IMR-90 (cell line): Measurements from ENCODE around the gene GBX2. TPM values are rescaled to one million over a fixed set of nuclear protein-coding genes. Genes with fewer than 3 reads are reported as not detected.

Experiments used
- ATAC-seq: fragments of 200-7000 bp; cut with Tn5 transposase; 2 replicates; pipeline ENCODE4 v1.9.1; 2020; ENCODE audit warnings: low read depth, mild to moderate bottlenecking, moderate library complexity
- BruUV-seq: library from RNA; stranded (reverse); fragments of 400-500 nt; replicated peaks from 2 replicates; lab custom pipeline; 2021; lab: Mats Ljungman, UMichigan
- CTCF ChIA-PET: fragments of 300-600 bp; formaldehyde crosslinking; extraction: SDS; loops from one replicate; lab custom pipeline; 2021; ENCODE audit warnings: antibody characterized with exemption; lab: Yijun Ruan, JAX
- POLR2A ChIA-PET: fragments of 300-600 bp; sonication (Branson Sonifier 250); formaldehyde crosslinking; loops from one replicate; lab custom pipeline; 2022; ENCODE audit warnings: antibody characterized with exemption; ENCODE audit not compliant: unreplicated experiment; lab: Charles Lee
- DNase-seq: peaks from one replicate; pipeline ENCODE4 v3.0.0; 2013
- H2AFZ ChIP-seq: replicated peaks from 2 replicates; pipeline ENCODE3; 2013; ENCODE audit warnings: low read length, mild to moderate bottlenecking; ENCODE audit not compliant: poor library complexity
- H2AK5ac ChIP-seq: 2 replicates; pipeline ENCODE4 v1.6.1; 2013; ENCODE audit warnings: low read depth, low read length, inconsistent platforms
- H2AK9ac ChIP-seq: replicated peaks from 2 replicates; pipeline ENCODE3; 2013; ENCODE audit warnings: mild to moderate bottlenecking, low read depth, low read length, moderate library complexity; ENCODE audit not compliant: poor library complexity
- H2BK120ac ChIP-seq: 2 replicates; pipeline ENCODE4 v1.6.1; 2013; ENCODE audit warnings: low read depth, low read length, inconsistent platforms
- H2BK15ac ChIP-seq: 3 replicates; pipeline ENCODE4 v1.6.1; 2013; ENCODE audit warnings: low read depth, low read length, inconsistent platforms
- H2BK20ac ChIP-seq: 2 replicates; pipeline ENCODE4 v1.6.1; 2013; ENCODE audit warnings: low read depth, mild to moderate bottlenecking, inconsistent platforms, low read length, moderate library complexity
- H2BK5ac ChIP-seq: 2 replicates; pipeline ENCODE4 v1.6.1; 2013; ENCODE audit warnings: mild to moderate bottlenecking, low read depth, low read length, inconsistent platforms; ENCODE audit not compliant: poor library complexity, severe bottlenecking
- H3K14ac ChIP-seq: replicated peaks from 2 replicates; pipeline ENCODE4 v1.6.1; 2013; ENCODE audit warnings: low read depth, low read length, inconsistent platforms
- H3K18ac ChIP-seq: 2 replicates; pipeline ENCODE4 v1.6.1; 2013; ENCODE audit warnings: low read depth, low read length, control low read depth
- H3K23ac ChIP-seq: 2 replicates; pipeline ENCODE4 v1.6.1; 2013; ENCODE audit warnings: low read depth, low read length, inconsistent platforms
- H3K27ac ChIP-seq: 2 replicates; pipeline ENCODE4 v1.5.1; 2013; ENCODE audit warnings: mild to moderate bottlenecking, control low read depth, low read length; ENCODE audit not compliant: insufficient read depth
- H3K27me3 ChIP-seq: 2 replicates; pipeline ENCODE4 v1.6.1; 2013; ENCODE audit warnings: low read length; ENCODE audit not compliant: control insufficient read depth, insufficient read depth
- H3K36me3 ChIP-seq: 2 replicates; pipeline ENCODE4 v1.6.1; 2013; ENCODE audit warnings: low read length, mixed read lengths; ENCODE audit not compliant: control insufficient read depth, insufficient read depth
- H3K4ac ChIP-seq: 2 replicates; pipeline ENCODE4 v1.6.1; 2013; ENCODE audit warnings: low read depth, low read length, inconsistent platforms
- H3K4me1 ChIP-seq: 2 replicates; pipeline ENCODE4 v1.6.1; 2013; ENCODE audit warnings: low read length, mixed read lengths; ENCODE audit not compliant: control insufficient read depth, insufficient read depth
- H3K4me2 ChIP-seq: 2 replicates; pipeline ENCODE4 v1.6.1; 2013; ENCODE audit warnings: low read depth, mild to moderate bottlenecking, control low read depth, low read length, moderate library complexity
- H3K4me3 ChIP-seq: 2 replicates; pipeline ENCODE4 v1.5.1; 2013; ENCODE audit warnings: low read depth, mild to moderate bottlenecking, control low read depth, low read length, moderate library complexity; ENCODE audit not compliant: insufficient read depth
- H3K56ac ChIP-seq: 2 replicates; pipeline ENCODE4 v1.6.1; 2013; ENCODE audit warnings: low read length, inconsistent platforms; ENCODE audit not compliant: insufficient read depth; ENCODE audit errors: extremely low read depth
- H3K79me1 ChIP-seq, 2 experiments: 2 replicates each; pipeline ENCODE4 v1.6.1; 2013; ENCODE audit warnings: low read length in 2 of 2, inconsistent platforms in 1 of 2, low read depth in 1 of 2
- H3K9ac ChIP-seq: 2 replicates; pipeline ENCODE4 v1.6.1; 2013; ENCODE audit warnings: low read depth, low read length, control low read depth
- H3K9me1 ChIP-seq: 2 replicates; pipeline ENCODE4 v1.6.1; 2013; ENCODE audit warnings: low read length, inconsistent platforms; ENCODE audit not compliant: insufficient read depth
- H3K9me3 ChIP-seq: 2 replicates; pipeline ENCODE4 v1.6.1; 2013; ENCODE audit warnings: low read length; ENCODE audit not compliant: control insufficient read depth, insufficient read depth
- H4K20me1 ChIP-seq: 2 replicates; pipeline ENCODE4 v1.6.1; 2013; ENCODE audit warnings: low read length, inconsistent platforms; ENCODE audit not compliant: insufficient read depth
- H4K5ac ChIP-seq: 2 replicates; pipeline ENCODE4 v1.6.1; 2013; ENCODE audit warnings: mild to moderate bottlenecking, low read depth, low read length, control low read depth
- H4K8ac ChIP-seq, 2 experiments: 2 replicates each; pipeline ENCODE4 v1.6.1; 2013; ENCODE audit warnings: low read depth in 2 of 2, low read length in 2 of 2, control low read depth in 1 of 2, inconsistent platforms in 1 of 2
- H4K91ac ChIP-seq: 2 replicates; pipeline ENCODE4 v1.6.1; 2013; ENCODE audit warnings: low read depth, low read length, inconsistent platforms; ENCODE audit not compliant: insufficient read depth
- BHLHE40 ChIP-seq: fragments of 150-350 bp; IDR thresholded peaks from 2 replicates; pipeline ENCODE4 v1.6.1; 2016; ENCODE audit warnings: mild to moderate bottlenecking, low read depth, low read length
- CEBPB ChIP-seq: IDR thresholded peaks from 2 replicates; pipeline ENCODE4 v1.6.1; 2012; ENCODE audit warnings: low read depth, low read length, improper control_type of control experiment
- MAFK ChIP-seq: IDR thresholded peaks from 2 replicates; pipeline ENCODE4 v1.6.1; 2012; ENCODE audit warnings: low read depth, low read length, improper control_type of control experiment
- RFX5 ChIP-seq: IDR thresholded peaks from 2 replicates; pipeline ENCODE4 v1.8.0; 2012; ENCODE audit warnings: low read depth, mild to moderate bottlenecking, low read length, moderate library complexity
- SMC3 ChIP-seq: fragments of 150-350 bp; IDR thresholded peaks from 2 replicates; pipeline ENCODE4 v1.6.1; 2016; ENCODE audit warnings: low read depth, mild to moderate bottlenecking, antibody characterized with exemption, low read length, moderate library complexity
- WGBS, 2 experiments: methylation state at CpG; one replicate each; pipeline versions ENCODE4 v1.1.5 to v1.1.7; 2013; ENCODE audit warnings: missing lambda C conversion rate in 2 of 2; ENCODE audit not compliant: insufficient read length in 1 of 2; ENCODE audit errors: extremely low coverage in 2 of 2; 5-methylcytosine and 5-hydroxymethylcytosine counted together
- dilution Hi-C: fragments of 300-500 bp; cut with HindIII; formaldehyde crosslinking; loops from one replicate; pipeline ENCODE4 v1.14.3; 2018; ENCODE audit warnings: low sequenced_read_pairs; ENCODE audit not compliant: unreplicated experiment
- in situ Hi-C: fragments of 300-500 bp; cut with MboI; formaldehyde crosslinking; loops from 3 replicates; pipeline ENCODE4 v1.14.3; 2019; ENCODE audit warnings: low sequenced_read_pairs, inconsistent platforms, mixed read lengths
- intact Hi-C: fragments of 100-400 bp; cut with micrococcal nuclease; formaldehyde crosslinking; loops from 2 replicates; pipeline ENCODE4 v1.10.0; 2022
- polyA plus RNA-seq, 3 experiments: library from polyadenylated mRNA; depleted of rRNA; stranded (reverse); fragments of >200 nt; gene quantifications; 2 replicates each; pipeline ENCODE4 v1.2.3, GENCODE V29; 2012; ENCODE audit warnings: low replicate concordance in 1 of 3
- total RNA-seq: library from RNA; depleted of rRNA; stranded (reverse); fragments of >200 nt; gene quantifications from 2 replicates; pipeline ENCODE4 v1.2.3, GENCODE V29; 2012

GBX2 gene
- total and polyA plus RNA-seq, 2 of the 4 experiments (the other 2 are of a cell fraction), result 0.10 TPM; not detected in 1

DNA sequence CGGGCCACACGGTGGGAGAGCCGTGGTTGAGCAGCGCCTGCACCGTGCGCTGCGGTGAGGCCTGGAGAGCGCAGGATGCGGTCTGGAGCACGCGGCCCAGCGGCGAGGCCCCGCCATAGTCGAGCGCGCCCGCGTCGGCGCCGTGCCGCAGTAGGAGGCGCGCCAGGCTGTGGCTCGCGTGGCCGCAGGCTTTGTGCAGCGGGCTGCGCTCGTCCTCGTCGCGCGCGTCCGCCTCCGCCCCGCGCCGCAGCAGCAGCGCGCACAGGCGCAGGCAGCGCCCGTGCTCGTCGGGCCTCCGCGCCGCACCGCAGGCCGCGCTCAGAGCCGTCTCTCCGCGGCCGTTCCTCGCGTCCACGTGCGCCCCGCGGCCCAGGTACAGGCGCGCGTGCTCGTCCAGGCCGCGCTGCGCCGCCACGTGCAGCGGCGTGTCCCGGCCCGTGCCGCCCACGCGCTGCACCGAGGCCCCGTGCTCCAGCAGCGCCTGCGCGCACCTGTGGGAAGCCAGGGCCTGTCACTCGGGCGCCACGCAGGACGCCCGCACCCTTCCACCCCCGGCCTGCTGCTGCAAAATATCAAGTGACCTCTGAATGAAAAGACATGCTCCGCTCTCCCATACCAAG lies 46.3 kb upstream of the GBX2 start:
- H2AK9ac ChIP-seq, result no peak overlapping the region
- H3K4me1 ChIP-seq, result no peaks in the 10 kb centered on the region
- no peak overlapping the region for H3K27ac ChIP-seq
- intact Hi-C loops (no loop called here), dilution Hi-C loops (no loop called here), in situ Hi-C loops (no loop called here)
- peaks cover 22% of the 10 kb centered on the region for H3K27me3 ChIP-seq
- H3K23ac ChIP-seq, result no peak overlapping the region
- H2AK5ac ChIP-seq, result no peak overlapping the region
- H3K79me1 ChIP-seq, result no peaks in the 10 kb centered on the region
- H3K9me1 ChIP-seq, result no peaks in the 10 kb centered on the region
- no peaks in the 10 kb centered on the region for H4K20me1 ChIP-seq
- no peak overlapping the region for H3K9ac ChIP-seq
- H3K4me2 ChIP-seq, result no peak overlapping the region
- H4K5ac ChIP-seq, result no peak overlapping the region
- ChIA-PET CTCF (interaction anchor here (0.9 kb wide), 1 partner anchor 18 kb away, joined by 4 read pairs; no protein-coding TSS in a partner anchor), POLR2A (no interaction called here)
- H3K9me3 ChIP-seq, result no peaks in the 10 kb centered on the region; the same call in 1 of the 2 replicates
- no peak overlapping the region for H3K4me3 ChIP-seq
- no peak overlapping the region for H2BK15ac ChIP-seq
- H3K18ac ChIP-seq, result no peak overlapping the region
- DNase-seq, result no peak
- H3K56ac ChIP-seq, result no peak overlapping the region
- H2BK20ac ChIP-seq, result no peak overlapping the region
- H2BK5ac ChIP-seq, result no peak overlapping the region
- no peak overlapping the region for H4K8ac ChIP-seq
- no peaks in the 10 kb centered on the region for H3K36me3 ChIP-seq
- TF ChIP-seq MAFK (no peak), CEBPB (no peak), BHLHE40 (no peak), SMC3 (no peak), RFX5 (no peak)
- H2BK120ac ChIP-seq, result no peak overlapping the region
- WGBS, 2 experiments, result 28% methylated on average over 62 of the region's 92 CpGs; no CpG with 5 or more reads in 1 of the 2 experiments
- no TSS peak for BruUV-seq
- no peak overlapping the region for H4K91ac ChIP-seq
- ATAC-seq, result no peak
- H3K14ac ChIP-seq, result no peak overlapping the region
- no peak overlapping the region for H3K4ac ChIP-seq
- peak overlapping the region; percentile 43 for H2AFZ ChIP-seq
